T-helper 22 cell (primary cell): ENCODE data around the gene NAA40.

Source experiments
- DNase-seq: peaks from one replicate; pipeline ENCODE4 v3.0.0-alpha.2; 2020; ENCODE audit warnings: low read depth

Gene NAA40

DNA sequence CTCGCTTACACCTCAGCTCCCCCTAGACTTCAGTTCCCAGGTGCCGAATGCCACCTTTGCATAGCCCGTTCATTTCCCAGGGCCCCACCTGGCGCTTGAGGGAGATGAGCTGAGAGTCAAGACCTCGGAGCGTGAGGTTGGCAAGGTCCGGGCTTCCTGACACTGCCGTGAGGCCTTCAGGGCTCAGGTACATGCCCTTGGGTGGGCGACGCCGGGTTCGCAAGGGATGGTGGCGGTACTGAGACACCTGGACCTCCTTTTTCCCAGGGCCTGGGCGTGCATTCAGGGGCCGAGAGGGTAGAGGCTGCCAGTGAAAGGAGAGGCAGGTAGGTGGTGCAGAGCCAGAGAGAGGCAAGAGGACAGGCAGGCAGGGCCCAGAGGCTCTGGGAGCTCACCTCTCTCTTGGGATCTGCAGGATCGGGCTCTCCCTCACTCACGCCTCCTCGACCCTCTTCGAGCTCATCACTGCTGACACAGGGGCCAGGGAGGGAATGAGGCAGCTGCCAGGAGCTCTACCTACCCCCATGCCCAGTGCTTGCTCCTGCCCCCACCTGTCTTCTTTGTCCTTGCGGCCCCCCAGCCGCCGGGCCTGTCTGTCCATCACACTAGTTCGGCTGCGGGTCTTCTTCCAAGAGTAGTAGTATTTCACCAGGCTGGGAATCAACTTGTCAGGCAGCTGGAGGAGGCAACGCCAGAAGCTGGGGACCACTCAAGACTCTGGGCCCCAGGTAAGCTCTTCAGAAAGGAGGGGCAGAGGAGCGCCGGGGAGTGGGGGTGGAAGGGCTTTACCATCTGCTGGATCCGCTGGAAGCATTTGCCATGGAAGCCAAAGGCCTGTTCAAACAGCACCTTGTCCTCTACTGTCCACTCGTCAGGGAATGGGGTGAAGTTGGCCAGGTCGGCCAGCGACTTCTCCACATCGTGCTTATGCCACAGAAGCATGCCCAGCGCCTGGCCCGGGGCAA, 24.7 kb upstream of the NAA40 start:
- DNase-seq = no peak

DNA sequence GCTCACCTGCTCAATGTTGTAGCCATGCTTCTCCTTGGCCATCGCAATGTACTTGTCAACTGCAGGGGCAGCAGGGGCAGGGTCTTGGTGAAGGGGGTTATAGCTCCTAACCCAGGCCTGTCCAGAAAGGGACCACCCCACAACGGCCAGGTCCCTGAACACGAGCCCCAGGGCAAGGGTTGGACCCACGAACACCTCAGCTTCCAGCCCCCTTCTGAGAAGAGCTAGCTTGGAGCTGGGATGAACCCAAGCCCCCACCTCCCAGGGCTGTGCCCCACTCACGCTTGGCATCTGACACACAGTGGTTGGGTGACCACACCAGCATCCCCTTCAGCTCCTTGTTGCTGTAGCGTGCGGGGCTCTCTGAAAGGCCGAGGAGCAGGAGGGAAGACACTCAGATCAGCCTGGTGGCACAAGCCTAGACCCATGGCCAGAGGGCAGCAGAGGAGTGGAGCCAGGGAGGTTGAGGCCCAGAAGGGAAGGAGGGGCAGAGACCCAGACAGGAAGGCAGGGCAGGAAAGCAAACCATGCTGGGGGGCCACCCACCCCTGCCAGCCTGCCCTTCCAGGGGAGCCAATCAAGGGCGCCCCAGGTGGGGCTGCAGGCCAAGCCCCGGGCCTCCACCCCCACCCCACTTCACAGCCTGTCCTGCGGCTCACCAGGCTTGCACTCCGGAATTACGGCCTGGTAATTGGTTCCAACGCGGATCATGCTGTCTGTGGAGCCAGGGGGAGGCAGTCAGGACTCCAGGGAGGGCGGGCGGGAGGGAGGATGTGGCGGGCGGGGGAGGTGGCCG, 23.7 kb upstream of the NAA40 start:
- no peak for DNase-seq

DNA sequence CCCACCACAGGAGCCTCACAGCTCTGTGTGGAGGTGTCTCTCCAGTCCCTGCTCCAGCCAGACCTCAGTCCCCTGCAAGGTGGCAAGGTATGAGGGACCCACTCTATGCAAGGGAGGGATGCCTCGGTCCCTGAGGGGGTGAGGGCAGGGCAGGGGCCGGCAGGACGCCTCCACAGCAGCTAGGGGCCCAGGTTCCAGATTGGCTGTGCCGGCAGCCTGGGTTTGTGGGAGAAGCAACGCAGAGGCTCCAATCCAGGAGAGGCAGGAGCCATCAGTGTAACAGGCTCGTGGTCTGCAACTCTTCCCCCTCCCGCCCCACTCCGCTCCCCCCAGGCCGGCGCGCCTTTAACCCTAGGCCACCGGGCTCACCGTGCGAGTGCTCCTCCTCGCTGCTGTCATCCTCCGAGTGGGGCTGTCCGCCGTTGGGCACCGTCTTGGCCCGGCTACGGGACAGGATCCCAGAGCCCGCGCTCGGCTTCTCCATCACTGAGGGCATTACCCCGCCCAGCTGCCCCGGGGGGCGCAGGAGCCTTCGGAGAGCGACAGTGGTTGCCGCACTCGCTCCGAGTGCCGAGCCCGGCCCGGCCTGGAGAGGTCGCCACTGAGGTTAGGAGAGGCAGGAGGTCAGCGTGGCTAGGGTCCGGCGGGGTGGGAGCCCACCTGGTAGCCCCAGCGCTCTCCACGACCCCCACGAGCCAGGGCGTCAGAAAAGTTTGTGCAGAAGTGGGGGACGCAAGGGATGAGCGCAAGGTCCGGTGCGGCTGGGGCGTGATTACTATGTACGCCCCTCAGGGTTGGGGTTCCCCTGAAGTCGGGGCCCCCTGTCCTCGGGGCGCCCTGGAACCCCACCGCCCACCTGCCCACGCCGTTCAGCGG, 22.6 kb upstream of the NAA40 start:
- no peak for DNase-seq

DNA sequence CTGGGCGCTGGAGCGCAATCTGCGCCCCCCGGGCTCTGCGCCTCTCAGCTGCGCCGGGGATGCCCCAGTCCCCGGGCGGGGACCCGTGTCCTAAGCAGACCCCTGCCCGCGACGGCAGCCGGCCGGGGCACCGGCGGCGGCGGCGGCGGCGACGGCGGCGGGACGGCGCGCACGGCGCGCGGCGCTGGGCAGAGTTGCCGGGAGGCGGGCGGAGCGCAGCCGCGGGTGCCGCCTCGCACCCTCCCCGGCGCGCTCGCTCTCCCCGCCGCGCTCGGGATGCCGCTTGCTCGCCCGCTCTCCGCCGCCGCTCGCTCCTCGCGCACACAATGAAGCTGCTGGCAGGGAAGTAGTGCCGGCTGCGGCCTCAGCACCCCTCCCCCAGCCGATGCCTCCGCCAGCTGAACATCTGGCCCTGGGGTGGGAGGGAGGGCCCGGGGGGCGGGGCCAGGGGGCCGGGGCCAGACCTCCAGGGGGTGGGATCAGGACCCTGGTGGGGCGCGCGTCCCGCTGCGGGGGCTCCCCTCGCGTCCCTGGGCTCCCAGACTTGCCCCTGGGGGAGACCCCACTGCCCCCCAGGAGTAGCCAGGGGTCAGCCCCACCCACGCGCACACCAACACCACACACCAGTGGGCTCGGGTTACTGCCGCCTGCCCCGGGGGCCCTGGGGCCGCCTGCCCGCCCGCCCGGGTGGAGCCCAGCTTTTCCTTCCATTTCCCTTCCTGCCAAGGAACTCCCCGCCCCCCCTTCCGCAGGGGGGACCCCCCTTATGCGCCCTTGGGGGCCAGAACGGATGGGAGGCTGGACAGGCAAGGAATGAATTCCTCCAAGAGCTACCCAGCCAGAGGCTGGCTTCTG, 21.7 kb upstream of the NAA40 start, which contains the start of gene RCOR2:
RCOR2 (minus strand) TSS at position 328 of the 855 bp plus-strand sequence. CDS start 708 bp downstream, outside the sequence.
- DNase-seq = peak; percentile 28

DNA sequence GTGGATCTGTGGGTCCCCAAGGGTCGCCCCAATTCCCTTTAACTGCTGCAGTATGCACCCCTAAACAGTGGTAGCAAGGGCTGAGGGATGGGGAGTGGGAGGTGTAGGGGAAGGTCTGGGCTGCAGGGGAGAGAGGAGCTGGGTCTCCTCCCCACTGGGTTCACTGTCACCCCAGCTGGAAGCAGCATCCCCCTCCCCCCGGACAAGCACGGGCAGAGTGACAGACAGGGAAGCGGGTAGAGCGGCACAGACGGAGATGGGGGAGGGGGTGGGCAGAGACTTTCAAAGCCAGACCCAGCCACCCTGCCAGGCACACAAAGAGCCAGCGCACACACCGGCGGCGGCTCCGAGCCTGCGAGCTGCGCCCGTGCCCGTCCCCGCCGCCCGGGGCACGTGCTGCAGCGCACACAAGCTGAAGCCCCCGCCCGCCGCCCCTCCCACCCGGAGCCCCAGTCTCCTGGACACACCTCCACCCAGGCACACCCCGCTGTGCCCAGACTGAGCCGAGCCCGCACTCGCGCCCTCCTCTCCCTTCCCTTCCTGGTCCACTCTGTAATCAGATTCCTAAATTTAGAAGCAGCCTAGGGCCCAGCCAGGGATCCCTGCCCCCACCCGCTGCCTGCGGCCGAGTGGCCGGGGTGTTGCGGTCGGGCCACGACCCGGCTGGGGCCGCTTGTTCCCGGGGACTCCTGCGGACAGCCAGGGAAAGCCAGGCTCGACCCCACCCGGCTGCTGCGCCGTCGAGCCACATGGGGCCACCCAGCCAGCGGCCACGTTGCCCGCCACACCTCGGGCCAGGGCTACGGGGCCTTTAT, 20.9 kb upstream of the NAA40 start:
- no peak for DNase-seq

DNA sequence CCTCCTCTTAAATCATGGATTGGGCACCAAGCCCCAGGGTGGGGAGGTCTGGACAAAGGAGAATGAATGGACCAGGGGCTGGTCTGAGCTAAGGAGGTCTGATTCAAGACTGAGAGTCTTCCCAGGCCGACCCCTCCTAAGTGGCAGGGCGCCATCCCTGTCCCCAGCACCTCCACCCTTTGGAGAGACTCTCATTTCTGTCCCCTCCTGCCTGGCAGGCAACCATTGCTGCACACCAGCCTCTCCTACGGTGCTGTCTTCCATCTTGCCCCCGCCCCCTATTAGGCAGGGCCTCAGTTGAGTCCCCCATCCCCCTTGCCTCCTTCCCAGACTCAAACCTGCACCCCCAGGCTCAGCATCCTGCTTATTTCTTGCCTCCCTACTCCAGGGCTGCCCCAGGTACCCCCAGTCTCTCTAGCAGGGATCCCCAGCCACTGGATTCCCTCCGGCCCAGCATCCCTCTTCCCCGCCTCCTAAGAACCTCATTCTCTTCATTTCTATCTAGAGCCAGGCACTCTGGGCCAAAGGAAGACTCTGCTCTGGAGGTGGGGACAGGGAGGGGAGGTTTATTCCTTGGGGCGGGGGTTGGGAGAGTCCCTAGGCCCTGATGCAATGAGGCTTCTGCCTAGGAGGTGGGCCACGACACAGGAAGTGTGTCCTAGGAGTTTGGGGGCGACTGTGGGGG, 20.2 kb upstream of the NAA40 start:
- no peak for DNase-seq

DNA sequence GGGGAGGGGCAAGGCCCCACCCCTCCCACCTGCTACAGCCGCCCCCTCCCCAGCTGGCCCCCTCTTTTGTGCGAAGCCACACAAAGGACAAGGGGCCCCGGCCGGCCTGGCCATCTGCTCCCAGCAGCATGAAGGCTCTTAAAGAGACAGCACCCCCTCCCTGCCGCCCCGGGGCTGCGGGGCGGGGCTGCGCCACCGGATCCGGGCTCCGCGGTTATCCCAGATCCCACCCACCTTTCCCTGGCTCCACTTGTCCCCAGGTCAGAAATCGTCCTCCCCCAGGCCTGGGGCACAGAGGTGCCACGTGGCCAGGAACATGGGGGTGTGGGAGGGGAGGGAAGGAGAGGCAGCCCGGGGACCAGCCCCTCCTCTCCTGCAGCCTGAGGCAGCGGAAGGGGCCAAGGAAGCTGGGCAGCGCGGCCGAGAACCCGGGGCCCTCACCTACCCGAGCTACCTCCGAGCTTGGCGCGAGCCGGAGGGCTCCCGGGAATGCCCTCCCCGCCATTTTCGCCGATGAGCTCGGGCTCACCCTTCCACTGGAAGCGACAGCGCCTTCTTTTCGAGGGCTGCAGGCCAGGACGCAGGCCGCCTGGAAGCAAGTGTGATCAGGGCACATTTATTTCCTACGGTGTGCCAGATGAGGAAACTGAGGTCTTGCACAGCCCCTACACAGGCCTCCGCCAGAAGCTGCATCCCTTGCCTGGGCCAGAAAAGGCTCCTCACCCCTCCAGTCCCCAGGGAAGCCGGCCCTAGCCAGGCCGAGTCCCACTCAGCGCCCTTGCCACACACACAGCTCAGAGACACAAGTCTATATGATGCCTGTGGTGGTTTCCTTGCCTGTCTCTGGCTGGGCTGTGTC, 19.3 kb upstream of the NAA40 start:
- DNase-seq = no peak

DNA sequence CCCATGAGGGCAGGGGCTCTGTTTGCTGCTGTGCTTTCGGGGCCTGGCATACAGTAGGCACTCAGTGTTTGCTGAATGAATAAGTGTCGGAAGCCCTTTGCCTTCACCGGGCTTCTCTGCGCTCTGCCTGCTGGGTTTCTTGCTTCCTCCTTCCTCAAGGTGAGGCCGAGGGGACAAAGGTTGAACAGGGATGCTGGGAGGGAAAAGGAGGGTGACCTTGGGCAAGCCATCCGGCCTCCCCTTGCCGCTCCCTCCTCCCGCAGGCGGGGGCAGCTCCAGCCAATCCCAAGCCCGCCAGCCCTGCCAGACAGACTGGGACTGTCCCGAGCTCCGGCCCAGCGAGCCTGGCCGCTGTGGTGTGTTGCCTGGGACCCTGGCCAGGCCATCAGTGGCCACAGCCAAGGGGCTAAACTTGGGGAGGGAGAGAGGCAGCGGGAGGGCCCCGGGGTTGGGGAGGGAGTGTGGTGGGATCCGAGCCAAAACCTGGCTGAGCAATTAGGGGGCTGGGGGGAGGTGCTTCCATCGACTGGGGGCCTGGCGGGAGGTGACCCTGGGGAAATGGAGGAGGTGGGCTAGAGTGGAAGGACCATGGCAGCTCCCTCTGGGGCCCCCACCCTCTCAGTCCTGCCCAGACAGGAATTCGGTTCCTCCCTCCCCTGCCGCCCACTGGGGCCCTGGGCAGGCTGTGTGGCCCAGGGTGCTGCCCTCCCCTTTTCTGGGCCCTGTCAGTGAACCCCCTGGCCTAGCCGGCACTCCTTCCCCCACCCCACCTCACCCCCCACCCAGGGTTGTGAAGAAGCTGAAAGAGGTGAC, 18.5 kb upstream of the NAA40 start:
- DNase-seq = no peak

DNA sequence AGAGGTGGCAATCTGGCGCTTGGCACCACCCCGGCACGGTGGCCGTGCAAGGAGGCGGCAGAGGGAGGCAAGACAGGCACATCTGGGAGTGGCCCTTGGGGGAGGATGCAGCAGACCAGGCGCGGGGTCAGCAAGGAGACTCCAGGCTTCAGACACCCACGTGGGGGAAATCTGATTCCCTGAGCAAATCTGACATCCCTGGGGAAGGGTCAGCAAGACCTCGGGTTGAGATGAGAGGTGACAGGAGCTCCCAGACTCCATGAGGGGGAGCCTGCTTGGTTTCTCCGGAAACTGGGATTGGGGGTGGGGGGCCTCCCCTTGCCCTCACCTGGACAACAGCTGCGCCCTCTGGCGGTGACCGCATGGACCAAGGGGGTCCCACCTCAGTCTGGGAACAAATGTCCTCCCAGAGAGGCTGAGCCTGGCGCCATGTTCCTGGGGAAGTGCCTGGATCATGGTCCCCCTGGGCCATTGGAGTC, 17.8 kb upstream of the NAA40 start:
- no peak for DNase-seq

DNA sequence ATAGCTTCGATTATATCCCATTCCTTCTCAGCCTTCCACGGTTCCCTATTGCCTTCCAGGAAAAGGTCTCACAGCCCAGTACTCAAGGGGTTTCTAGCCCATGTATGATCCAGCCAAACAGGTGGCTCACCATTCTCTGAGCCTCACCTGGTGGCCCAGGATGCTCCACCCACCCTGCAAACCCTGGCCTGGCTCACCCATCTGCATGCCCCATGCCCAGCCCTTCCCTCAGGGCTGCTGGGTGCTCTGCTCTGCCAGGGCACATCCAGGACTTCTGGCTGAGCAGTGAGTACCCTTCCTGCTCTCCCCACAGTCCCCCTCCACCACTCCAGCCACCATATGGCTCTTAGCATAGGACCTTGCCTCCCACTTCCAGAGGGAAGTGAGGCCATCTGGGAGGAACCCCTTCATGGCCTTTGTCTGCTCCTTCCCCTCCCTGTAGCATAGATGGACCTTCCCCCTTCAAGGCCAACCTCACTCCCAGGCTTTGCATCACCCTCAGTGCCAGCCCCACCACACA, 16.1 kb upstream of the NAA40 start:
- no peak for DNase-seq

DNA sequence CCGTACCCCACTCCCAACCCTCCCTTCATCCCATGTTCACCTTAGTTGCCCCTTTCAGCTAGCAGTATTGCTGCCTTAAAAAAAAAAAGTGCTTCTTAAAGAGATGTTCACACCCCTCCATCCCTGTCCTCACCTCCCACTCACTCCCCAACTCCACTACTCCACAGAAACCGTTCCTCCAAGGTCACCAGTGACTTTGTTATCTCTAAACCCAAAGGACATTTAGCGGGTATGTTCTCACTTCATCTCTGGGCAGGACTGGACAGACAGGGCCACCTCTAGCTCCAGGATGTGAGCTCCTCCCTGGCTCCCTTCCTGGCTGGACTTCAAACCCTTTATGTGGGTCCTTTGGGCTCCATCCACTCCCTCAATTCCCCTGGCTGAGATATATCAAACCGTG, 15.5 kb upstream of the NAA40 start:
- no peak for DNase-seq

DNA sequence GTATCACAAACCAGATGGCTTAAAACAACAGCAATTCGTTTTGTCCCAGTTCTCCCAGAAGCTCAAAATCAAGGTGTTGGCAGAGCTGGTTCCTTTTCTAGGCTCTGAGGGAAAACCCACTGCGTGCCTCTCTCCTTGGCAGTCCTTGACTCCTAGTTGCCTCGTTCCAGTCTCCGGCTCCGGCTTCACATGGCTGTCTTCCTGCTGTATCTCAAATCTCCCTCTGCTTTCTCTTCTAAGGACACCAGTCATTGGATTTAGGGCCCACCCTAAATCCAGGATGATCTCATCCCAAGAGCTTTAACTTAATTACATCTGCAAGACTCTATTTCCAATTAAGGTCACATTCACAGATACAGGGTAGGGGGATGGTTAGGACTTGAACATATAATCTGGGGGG, 9.2 kb upstream of the NAA40 start:
- DNase-seq = no peak

DNA sequence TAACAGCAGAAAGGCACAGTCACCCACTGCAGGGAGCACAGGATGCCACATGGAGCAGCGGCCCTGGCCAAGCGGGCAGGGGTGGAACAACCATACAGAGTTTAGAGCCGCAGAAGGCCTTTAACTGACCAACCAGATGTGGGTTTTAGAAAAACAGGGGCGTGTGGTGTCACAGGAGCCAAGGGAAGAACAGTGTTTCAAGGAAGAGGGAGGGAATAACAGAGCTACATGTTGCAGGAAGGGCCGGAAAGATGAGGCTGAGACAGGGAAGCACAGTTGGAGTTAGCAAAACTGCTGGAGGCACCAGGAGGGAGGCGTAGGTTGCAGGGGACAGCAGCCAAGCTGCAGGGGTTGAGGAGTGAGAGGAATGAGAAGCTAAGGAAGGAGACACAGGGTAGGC, 7.8 kb upstream of the NAA40 start:
- DNase-seq = no peak

DNA sequence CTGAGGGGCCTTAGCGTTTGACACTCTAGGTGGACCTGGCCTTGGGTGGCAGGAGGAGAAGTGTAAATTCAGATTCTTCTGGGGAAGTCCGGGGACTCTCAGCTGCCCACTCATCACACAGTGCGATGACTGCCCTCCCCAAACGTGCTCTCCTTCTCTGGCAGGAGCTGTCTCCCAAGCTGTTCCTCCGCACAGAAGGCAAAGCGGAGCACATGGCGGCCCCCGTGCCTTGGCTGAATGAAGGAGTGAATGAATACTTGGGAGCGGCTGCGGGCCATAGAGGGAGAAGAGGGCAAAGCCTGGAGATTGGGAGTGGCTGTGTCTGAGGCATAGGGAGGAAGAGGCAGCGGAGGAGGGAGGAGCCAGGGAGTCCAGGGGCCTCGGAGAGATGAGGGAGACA, 6.9 kb upstream of the NAA40 start:
- DNase-seq = no peak

DNA sequence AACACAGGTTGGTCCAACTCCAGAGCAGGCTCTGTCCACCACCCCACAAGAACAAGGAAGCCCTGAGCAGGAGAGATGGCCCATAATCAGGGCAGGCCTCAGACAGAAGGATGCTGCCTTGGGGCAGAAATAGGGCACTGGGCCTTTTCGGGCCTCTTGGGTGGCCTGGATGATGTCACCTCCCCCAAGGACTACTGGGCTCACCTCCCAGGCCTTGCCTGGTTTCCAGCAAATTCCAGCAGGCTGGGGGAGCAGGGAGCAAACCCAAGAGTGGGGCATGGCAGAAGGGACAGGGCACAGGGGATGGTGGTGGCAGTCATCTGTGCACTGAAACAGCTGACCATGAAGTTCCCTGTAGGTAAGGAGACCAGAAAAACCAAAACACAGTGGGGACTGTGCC, 5.3 kb upstream of the NAA40 start:
- no peak for DNase-seq

DNA sequence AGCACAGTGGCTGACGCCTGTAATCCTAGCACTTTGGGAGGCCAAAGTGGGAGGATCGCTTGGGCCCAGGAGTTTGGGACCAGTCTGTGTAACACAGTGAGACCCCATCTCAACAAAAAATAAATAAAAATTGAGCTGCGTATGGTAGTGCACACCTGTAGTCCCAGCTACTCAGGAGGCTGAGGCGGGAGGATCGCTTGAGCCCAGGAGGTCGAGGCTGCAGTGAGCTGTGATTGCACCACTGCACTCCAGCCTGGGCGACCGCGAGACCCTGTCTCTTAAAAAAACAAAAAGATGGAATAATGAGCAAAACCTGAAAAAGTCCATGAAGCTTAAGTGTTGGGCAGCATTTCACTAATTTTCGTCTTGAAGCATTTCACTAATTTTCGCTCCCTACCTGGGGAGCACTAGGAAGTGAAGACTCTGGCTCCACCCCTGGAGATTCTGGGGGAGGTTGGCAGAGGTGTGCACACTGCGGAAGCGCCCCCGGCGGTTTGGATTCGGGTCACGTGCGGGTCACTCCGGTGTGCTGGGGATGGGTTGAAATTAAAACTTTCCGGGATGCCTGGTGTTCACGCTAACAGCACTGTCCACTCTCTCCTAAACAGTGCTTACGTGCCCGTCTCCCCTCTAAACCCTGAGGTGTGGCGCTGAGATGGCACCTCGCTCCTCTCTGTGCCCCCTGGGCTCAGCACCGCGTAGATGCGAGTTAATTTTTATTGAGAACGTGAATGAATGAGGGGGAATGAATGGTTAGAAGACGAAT, 906 bp upstream of the NAA40 start:
- DNase-seq = no peak
